DOHH2 (cell line): Measurements from ENCODE around the gene CEL.

Experiments
- H3F3A ChIP-seq: fragments of 200-600 bp; sonication (generic), shearing (Covaris generic); 2 replicates; pipeline ENCODE4 v1.6.0; 2016; ENCODE audit warnings: antibody characterized with exemption, mild to moderate bottlenecking; ENCODE audit not compliant: control insufficient read depth, insufficient read depth
- H3K27ac ChIP-seq: fragments of 200-600 bp; sonication (generic); 2 replicates; pipeline ENCODE4 v1.5.1; 2014; ENCODE audit warnings: low read depth, mild to moderate bottlenecking, low read length, moderate library complexity
- H3K27me3 ChIP-seq: fragments of 200-600 bp; sonication (generic); 2 replicates; pipeline ENCODE4 v1.6.1; 2014; ENCODE audit warnings: mild to moderate bottlenecking, low read length, mixed read lengths; ENCODE audit not compliant: control insufficient read depth
- H3K36me3 ChIP-seq: fragments of 200-600 bp; sonication (generic); 2 replicates; pipeline ENCODE4 v1.6.1; 2014; ENCODE audit warnings: mild to moderate bottlenecking, low read length, moderate library complexity, mixed read lengths; ENCODE audit not compliant: control insufficient read depth
- H3K4me1 ChIP-seq: fragments of 200-600 bp; sonication (generic); 2 replicates; pipeline ENCODE4 v1.6.1; 2014; ENCODE audit warnings: mild to moderate bottlenecking, low read length, mixed read lengths; ENCODE audit not compliant: control insufficient read depth
- H3K4me2 ChIP-seq: fragments of 200-600 bp; sonication (generic); 2 replicates; pipeline ENCODE4 v1.6.0; 2014; ENCODE audit warnings: mild to moderate bottlenecking, low read length, moderate library complexity
- H3K4me3 ChIP-seq: fragments of 200-600 bp; sonication (generic); 2 replicates; pipeline ENCODE4 v1.5.1; 2014; ENCODE audit warnings: mild to moderate bottlenecking, low read length, mixed read lengths
- H3K79me2 ChIP-seq: fragments of 200-600 bp; sonication (generic); 2 replicates; pipeline ENCODE4 v1.6.1; 2014; ENCODE audit warnings: mild to moderate bottlenecking, low read length, mixed read lengths; ENCODE audit not compliant: control insufficient read depth
- H3K9me2 ChIP-seq: fragments of 200-600 bp; sonication (generic); replicated peaks from 2 replicates; pipeline ENCODE4 v1.6.1; 2014; ENCODE audit warnings: mild to moderate bottlenecking, low read length, mixed read lengths; ENCODE audit not compliant: control insufficient read depth
- H3K9me3 ChIP-seq: fragments of 200-600 bp; sonication (generic); 2 replicates; pipeline ENCODE4 v1.6.1; 2014; ENCODE audit warnings: antibody characterized with exemption, low read length, mixed read lengths; ENCODE audit not compliant: control insufficient read depth, insufficient read depth
- H4K20me1 ChIP-seq: fragments of 200-600 bp; sonication (generic); 2 replicates; pipeline ENCODE4 v1.6.0; 2014; ENCODE audit warnings: low read depth, mild to moderate bottlenecking, antibody characterized with exemption, low read length, moderate library complexity; ENCODE audit not compliant: control insufficient read depth, insufficient read depth
- EZH2phosphoT487 ChIP-seq: fragments of 200-600 bp; sonication (generic); IDR thresholded peaks from 2 replicates; pipeline ENCODE4 v1.6.1; 2017; ENCODE audit warnings: borderline replicate concordance, mild to moderate bottlenecking, antibody characterized with exemption, low read length, moderate library complexity, mixed read lengths
- TF ChIP-seq, protein P1 (sequence below): fragments of 200-600 bp; sonication (generic); IDR thresholded peaks from one replicate; pipeline ENCODE4 v1.5.1; 2014; ENCODE audit warnings: antibody characterized with exemption, mild to moderate bottlenecking, low read depth, low read length; ENCODE audit not compliant: poor library complexity, severe bottlenecking

CEL gene

DNA sequence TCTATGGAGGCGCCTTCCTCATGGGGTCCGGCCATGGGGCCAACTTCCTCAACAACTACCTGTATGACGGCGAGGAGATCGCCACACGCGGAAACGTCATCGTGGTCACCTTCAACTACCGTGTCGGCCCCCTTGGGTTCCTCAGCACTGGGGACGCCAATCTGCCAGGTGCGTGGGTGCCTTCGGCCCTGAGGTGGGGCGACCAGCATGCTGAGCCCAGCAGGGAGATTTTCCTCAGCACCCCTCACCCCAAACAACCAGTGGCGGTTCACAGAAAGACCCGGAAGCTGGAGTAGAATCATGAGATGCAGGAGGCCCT is 3.2 kb downstream of the CEL start:
- no peak overlapping the region for H3K27ac ChIP-seq
- H3K4me1 ChIP-seq, result peaks cover 5% of the 10 kb centered on the region

GRCh38 chr9:133066181-133066983 is 4.6 kb downstream of the CEL start:
- no peak overlapping the region for H3K27ac ChIP-seq
- H3K27me3 ChIP-seq, result no peaks in the 10 kb centered on the region
- no peaks in the 10 kb centered on the region for H3K9me2 ChIP-seq
- TF ChIP-seq, protein P1, sequence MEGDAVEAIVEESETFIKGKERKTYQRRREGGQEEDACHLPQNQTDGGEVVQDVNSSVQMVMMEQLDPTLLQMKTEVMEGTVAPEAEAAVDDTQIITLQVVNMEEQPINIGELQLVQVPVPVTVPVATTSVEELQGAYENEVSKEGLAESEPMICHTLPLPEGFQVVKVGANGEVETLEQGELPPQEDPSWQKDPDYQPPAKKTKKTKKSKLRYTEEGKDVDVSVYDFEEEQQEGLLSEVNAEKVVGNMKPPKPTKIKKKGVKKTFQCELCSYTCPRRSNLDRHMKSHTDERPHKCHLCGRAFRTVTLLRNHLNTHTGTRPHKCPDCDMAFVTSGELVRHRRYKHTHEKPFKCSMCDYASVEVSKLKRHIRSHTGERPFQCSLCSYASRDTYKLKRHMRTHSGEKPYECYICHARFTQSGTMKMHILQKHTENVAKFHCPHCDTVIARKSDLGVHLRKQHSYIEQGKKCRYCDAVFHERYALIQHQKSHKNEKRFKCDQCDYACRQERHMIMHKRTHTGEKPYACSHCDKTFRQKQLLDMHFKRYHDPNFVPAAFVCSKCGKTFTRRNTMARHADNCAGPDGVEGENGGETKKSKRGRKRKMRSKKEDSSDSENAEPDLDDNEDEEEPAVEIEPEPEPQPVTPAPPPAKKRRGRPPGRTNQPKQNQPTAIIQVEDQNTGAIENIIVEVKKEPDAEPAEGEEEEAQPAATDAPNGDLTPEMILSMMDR, result no peak
- TF ChIP-seq EZH2phosphoT487, result no peak
- H3K79me2 ChIP-seq, result no peaks in the 10 kb centered on the region
- no peak overlapping the region for H3K4me2 ChIP-seq
- no peaks in the 10 kb centered on the region for H3K4me1 ChIP-seq
- no peaks in the 10 kb centered on the region for H4K20me1 ChIP-seq
- no peaks in the 10 kb centered on the region for H3F3A ChIP-seq
- no peaks in the 10 kb centered on the region for H3K9me3 ChIP-seq
- no peak overlapping the region for H3K4me3 ChIP-seq
- no peaks in the 10 kb centered on the region for H3K36me3 ChIP-seq

More for the DNA sequence above, 3.2 kb downstream of the CEL start:
- Histone ChIP-seq H3K27me3 (no peaks in the 10 kb centered on the region), H3K79me2 (no peaks in the 10 kb centered on the region), H3K36me3 (no peaks in the 10 kb centered on the region), H3K9me3 (no peaks in the 10 kb centered on the region), H3K4me3 (no peak overlapping the region), H4K20me1 (no peaks in the 10 kb centered on the region), H3K4me2 (no peak overlapping the region), H3F3A (no peaks in the 10 kb centered on the region), H3K9me2 (no peaks in the 10 kb centered on the region)
- no peak for TF ChIP-seq EZH2phosphoT487
- TF ChIP-seq, protein P1, result no peak

DNA sequence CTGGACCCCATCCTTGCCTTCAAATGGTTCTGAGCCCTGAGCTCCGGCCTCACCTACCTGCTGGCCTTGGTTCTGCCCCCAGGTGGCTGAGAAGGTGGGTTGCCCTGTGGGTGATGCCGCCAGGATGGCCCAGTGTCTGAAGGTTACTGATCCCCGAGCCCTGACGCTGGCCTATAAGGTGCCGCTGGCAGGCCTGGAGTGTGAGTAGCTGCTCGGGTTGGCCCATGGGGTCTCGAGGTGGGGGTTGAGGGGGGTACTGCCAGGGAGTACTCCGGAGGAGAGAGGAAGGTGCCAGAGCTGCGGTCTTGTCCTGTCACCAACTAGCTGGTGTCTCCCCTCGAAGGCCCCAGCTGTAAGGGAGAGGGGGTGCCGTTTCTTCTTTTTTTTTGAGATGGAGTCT is 5.2 kb downstream of the CEL start:
- Histone ChIP-seq H3K9me2 (no peaks in the 10 kb centered on the region), H3F3A (no peaks in the 10 kb centered on the region), H3K4me2 (no peak overlapping the region), H3K79me2 (no peaks in the 10 kb centered on the region), H3K4me3 (no peak overlapping the region), H3K27ac (no peak overlapping the region), H3K27me3 (no peaks in the 10 kb centered on the region), H4K20me1 (no peaks in the 10 kb centered on the region), H3K4me1 (no peaks in the 10 kb centered on the region), H3K9me3 (no peaks in the 10 kb centered on the region), H3K36me3 (no peaks in the 10 kb centered on the region)
- no peak for TF ChIP-seq EZH2phosphoT487
- TF ChIP-seq, protein P1, result no peak
